ENCODE results near the gene YPEL1. TPM values are rescaled to one million over a fixed set of nuclear protein-coding genes. Genes with fewer than 3 reads are reported as not detected.

Gene YPEL1
- total RNA-seq, 2 experiments from 2014 or later = 0.99 to 1.2 TPM

GRCh38 chr22:21688341-21688705, 47.3 kb downstream of the YPEL1 start:
- no peak for ATAC-seq
- ChIA-PET CTCF (no interaction called here), POLR2A (interaction anchor here (1.4 kb wide), 1 partner anchor 25 kb away, joined by 3 read pairs; no protein-coding TSS in a partner anchor)
- Mint-ChIP-seq H3K9me3 (no peaks in the 10 kb centered on the region), H3K4me3 (no peak overlapping the region), H3K4me1 (ENCODE audit: low read depth) (peaks cover 24% of the 10 kb centered on the region), H3K36me3 (ENCODE audit: low read depth) (peaks cover 27% of the 10 kb centered on the region), H3K27me3 (no peaks in the 10 kb centered on the region), H3K27ac (no peak overlapping the region)
- intact Hi-C loops (cut with micrococcal nuclease) = no loop called here
- TF ChIP-seq, protein P1, sequence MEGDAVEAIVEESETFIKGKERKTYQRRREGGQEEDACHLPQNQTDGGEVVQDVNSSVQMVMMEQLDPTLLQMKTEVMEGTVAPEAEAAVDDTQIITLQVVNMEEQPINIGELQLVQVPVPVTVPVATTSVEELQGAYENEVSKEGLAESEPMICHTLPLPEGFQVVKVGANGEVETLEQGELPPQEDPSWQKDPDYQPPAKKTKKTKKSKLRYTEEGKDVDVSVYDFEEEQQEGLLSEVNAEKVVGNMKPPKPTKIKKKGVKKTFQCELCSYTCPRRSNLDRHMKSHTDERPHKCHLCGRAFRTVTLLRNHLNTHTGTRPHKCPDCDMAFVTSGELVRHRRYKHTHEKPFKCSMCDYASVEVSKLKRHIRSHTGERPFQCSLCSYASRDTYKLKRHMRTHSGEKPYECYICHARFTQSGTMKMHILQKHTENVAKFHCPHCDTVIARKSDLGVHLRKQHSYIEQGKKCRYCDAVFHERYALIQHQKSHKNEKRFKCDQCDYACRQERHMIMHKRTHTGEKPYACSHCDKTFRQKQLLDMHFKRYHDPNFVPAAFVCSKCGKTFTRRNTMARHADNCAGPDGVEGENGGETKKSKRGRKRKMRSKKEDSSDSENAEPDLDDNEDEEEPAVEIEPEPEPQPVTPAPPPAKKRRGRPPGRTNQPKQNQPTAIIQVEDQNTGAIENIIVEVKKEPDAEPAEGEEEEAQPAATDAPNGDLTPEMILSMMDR (IDR thresholded peaks at IDR 0.05) = no peak
- no peak for DNase-seq

- Mint-ChIP-seq H3K27ac (no peak overlapping the region), H3K4me1 (ENCODE audit: low read depth) (peaks cover 24% of the 10 kb centered on the region), H3K36me3 (ENCODE audit: low read depth) (peaks cover 26% of the 10 kb centered on the region), H3K27me3 (no peaks in the 10 kb centered on the region), H3K4me3 (no peak overlapping the region), H3K9me3 (no peaks in the 10 kb centered on the region)
- CTCF ChIA-PET = no interaction called here
- ATAC-seq (no peak), DNase-seq (no peak)
- POLR2A ChIA-PET = interaction anchor here (0.7 to 1.4 kb wide), 2 partner anchors 24 to 71 kb away, joined by 3 read pairs; no protein-coding TSS in a partner anchor
- intact Hi-C loops (cut with micrococcal nuclease) = no loop called here
- TF ChIP-seq, protein P1 (IDR thresholded peaks at IDR 0.05) = no peak
Observed at GRCh38 chr22:21687685-21688259, 47.8 kb downstream of the YPEL1 start.

DNA sequence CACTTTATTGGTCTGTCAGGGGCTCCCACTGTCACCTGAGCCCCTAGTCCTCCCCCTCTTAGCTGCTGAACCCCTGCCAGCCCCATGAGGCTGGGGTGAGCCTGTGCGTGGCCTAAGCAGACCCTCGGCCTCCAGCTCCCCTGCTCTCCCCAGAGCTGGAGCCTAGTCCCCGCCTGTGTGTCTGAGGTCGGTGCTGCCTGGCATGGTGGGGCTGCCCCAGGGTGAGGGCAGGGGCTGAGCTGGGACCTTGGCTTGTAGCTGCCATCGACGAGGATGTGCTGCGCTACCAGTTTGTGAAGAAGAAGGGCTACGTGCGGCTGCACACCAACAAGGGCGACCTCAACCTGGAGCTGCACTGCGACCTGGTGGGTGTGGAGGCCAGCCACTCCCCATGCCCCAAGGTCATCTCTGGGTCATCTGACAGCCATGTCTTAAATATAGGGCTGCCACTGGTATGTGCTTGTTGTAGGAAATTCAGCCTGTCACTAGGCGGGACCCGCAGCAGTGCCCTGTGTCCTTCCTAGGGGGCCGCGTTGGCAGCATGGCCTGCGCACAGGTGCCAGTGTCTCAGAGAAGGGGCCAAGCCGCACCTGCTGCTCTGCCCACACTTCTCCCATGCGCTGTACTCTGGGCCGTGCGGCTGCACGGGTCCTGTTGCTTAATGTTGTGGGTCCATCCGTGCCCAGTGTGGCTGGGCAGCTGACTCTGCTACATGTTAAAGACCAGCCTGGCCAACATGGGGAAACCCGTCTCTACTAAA, 48.8 kb downstream of the YPEL1 start:
- Mint-ChIP-seq H3K27me3 (no peaks in the 10 kb centered on the region), H3K9me3 (no peaks in the 10 kb centered on the region), H3K27ac (no peak overlapping the region), H3K4me1 (ENCODE audit: low read depth) (peaks cover 28% of the 10 kb centered on the region), H3K4me3 (no peak overlapping the region), H3K36me3 (ENCODE audit: low read depth) (peaks cover 25% of the 10 kb centered on the region)
- ChIA-PET CTCF (no interaction called here), POLR2A (interaction anchor here (0.7 to 1.4 kb wide), 2 partner anchors 23 to 70 kb away, joined by 3 read pairs; no protein-coding TSS in a partner anchor)
- DNase-seq (no peak), ATAC-seq (no peak)
- TF ChIP-seq, protein P1 (IDR thresholded peaks at IDR 0.05) = no peak
- intact Hi-C loops (cut with micrococcal nuclease) = no loop called here

DNA sequence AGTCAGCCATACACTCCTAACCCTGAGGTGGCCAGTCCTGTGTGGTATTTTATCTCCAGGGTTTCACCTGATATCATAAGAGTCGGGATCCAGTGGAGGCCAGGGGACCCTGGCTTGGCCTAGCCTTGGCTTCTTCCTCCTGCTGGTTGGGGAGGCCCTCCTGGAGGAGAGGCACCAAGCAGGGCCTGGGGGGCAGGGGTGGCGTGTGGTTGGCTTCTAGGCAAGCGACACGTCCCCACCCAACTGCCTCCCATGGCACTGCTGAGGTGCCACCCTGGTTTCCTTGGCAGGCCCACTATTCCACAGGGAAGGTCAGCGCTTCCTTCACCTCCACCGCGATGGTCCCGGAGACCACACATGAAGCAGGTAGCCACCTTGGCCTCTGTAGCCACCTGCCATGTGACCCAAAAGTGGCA, 49.4 kb downstream of the YPEL1 start:
- Mint-ChIP-seq H3K36me3 (ENCODE audit: low read depth) (peaks cover 22% of the 10 kb centered on the region), H3K27ac (no peak overlapping the region), H3K9me3 (no peaks in the 10 kb centered on the region), H3K4me3 (no peak overlapping the region), H3K4me1 (ENCODE audit: low read depth) (peaks cover 27% of the 10 kb centered on the region), H3K27me3 (no peaks in the 10 kb centered on the region)
- DNase-seq = no peak
- ATAC-seq = no peak
- intact Hi-C loops (cut with micrococcal nuclease) = no loop called here
- POLR2A ChIA-PET = no interaction called here
- TF ChIP-seq, protein P1 (IDR thresholded peaks at IDR 0.05) = no peak
- CTCF ChIA-PET = no interaction called here

DNA sequence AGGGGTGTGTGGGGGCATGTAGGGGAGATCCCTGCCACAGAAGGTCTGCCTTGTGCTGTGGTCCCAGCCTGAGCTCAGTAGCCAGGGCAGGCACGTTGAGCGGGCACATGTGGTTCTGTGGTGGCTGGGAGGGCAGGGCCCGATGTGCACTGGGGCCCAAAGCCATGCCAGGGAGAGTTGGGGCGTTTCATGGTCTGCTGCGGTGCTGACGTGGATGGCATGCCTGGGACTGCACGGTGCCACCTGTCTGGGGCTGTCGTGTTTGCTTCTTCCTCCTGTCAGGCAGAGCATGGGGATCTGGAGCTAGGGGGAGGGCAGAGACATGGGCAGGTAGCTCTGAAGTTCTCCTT, 50.5 kb downstream of the YPEL1 start:
- Mint-ChIP-seq H3K4me3 (no peak overlapping the region), H3K9me3 (no peaks in the 10 kb centered on the region), H3K27ac (no peak overlapping the region), H3K4me1 (ENCODE audit: low read depth) (peaks cover 19% of the 10 kb centered on the region), H3K36me3 (ENCODE audit: low read depth) (peaks cover 15% of the 10 kb centered on the region), H3K27me3 (no peaks in the 10 kb centered on the region)
- POLR2A ChIA-PET = no interaction called here
- TF ChIP-seq, protein P1 (IDR thresholded peaks at IDR 0.05) = no peak
- ATAC-seq (no peak), DNase-seq (no peak)
- intact Hi-C loops (cut with micrococcal nuclease) = no loop called here
- CTCF ChIA-PET = no interaction called here

Data from activated CD8-positive, alpha-beta T cell treated with anti-CD3 and anti-CD28 coated beads for 36 hours (primary cell).